WTC11 (cell line): Measurements from ENCODE around the gene EYS. TPM values are rescaled to one million over a fixed set of nuclear protein-coding genes. Genes with fewer than 3 reads are reported as not detected.

Source experiments
- ATAC-seq: fragments of 200-7000 bp; cut with Tn5 transposase; 2 replicates; pipeline ENCODE4 v1.10.0; 2021; ENCODE audit warnings: mild to moderate bottlenecking, moderate library complexity
- CTCF ChIA-PET: fragments of 300-600 bp; sonication (Branson Sonifier 250); formaldehyde crosslinking; loops from one replicate; lab custom pipeline; 2021; ENCODE audit warnings: antibody characterized with exemption; lab: Charles Lee
- POLR2A ChIA-PET: fragments of 350-600 bp; sonication (Branson Sonifier 250); formaldehyde crosslinking; loops from one replicate; lab custom pipeline; 2021; ENCODE audit warnings: antibody characterized with exemption; lab: Charles Lee
- DNase-seq: peaks from one replicate; pipeline ENCODE4 v3.0.0; 2021; ENCODE audit warnings: low spot score
- H3K27ac Mint-ChIP-seq: 2 replicates; pipeline ENCODE4 v1.8.0; 2021; ENCODE audit warnings: mixed read lengths
- H3K27me3 Mint-ChIP-seq: 2 replicates; pipeline ENCODE4 v1.8.0; 2021; ENCODE audit warnings: low read depth, mild to moderate bottlenecking, moderate library complexity, mixed read lengths
- H3K36me3 Mint-ChIP-seq: 2 replicates; pipeline ENCODE4 v1.8.0; 2021; ENCODE audit warnings: mixed read lengths
- H3K4me1 Mint-ChIP-seq: 2 replicates; pipeline ENCODE4 v1.8.0; 2022; ENCODE audit warnings: mixed read lengths
- H3K4me3 Mint-ChIP-seq: 2 replicates; pipeline ENCODE4 v1.8.0; 2021; ENCODE audit warnings: mild to moderate bottlenecking, moderate library complexity, mixed read lengths
- H3K9me3 Mint-ChIP-seq: 2 replicates; pipeline ENCODE4 v1.8.0; 2021; ENCODE audit warnings: mixed read lengths
- ARID4B ChIP-seq: sonication (generic); formaldehyde crosslinking; IDR thresholded peaks from 2 replicates; pipeline ENCODE4 v1.8.0; 2023; ENCODE audit warnings: missing genetic modification reagents, mild to moderate bottlenecking, borderline replicate concordance
- E2F5 ChIP-seq: sonication (generic); formaldehyde crosslinking; IDR thresholded peaks from 2 replicates; pipeline ENCODE4 v1.8.1; 2022; ENCODE audit warnings: mild to moderate bottlenecking, moderate library complexity, missing genetic modification reagents
- ELF4 ChIP-seq: sonication (generic); formaldehyde crosslinking; IDR thresholded peaks from 2 replicates; pipeline ENCODE4 v1.8.1; 2022; ENCODE audit warnings: low read depth, mild to moderate bottlenecking, moderate library complexity, missing genetic modification reagents
- GRHL2 ChIP-seq: fragments of 250-450 bp; sonication (Bioruptor Pico); IDR thresholded peaks from 2 replicates; pipeline ENCODE4 v1.8.0; 2022; ENCODE audit warnings: mild to moderate bottlenecking, moderate library complexity; ENCODE audit not compliant: insufficient replicate concordance, severe bottlenecking
- IRF1 ChIP-seq: sonication (generic); formaldehyde crosslinking; IDR thresholded peaks from 2 replicates; pipeline ENCODE4 v1.8.0; 2023; ENCODE audit warnings: missing genetic modification reagents
- NFATC4 ChIP-seq: fragments of 250-450 bp; sonication (Bioruptor Pico); IDR thresholded peaks from 2 replicates; pipeline ENCODE4 v1.9.0; 2021; ENCODE audit warnings: mild to moderate bottlenecking
- SMAD3 ChIP-seq: sonication (generic); formaldehyde crosslinking; IDR thresholded peaks from 2 replicates; pipeline ENCODE4 v1.8.0; 2022; ENCODE audit warnings: missing genetic modification reagents, mild to moderate bottlenecking, borderline replicate concordance
- TEAD4 ChIP-seq: sonication (generic); formaldehyde crosslinking; IDR thresholded peaks from 2 replicates; pipeline ENCODE4 v1.8.0; 2022; ENCODE audit warnings: mild to moderate bottlenecking, missing genetic modification reagents
- ZNF396 ChIP-seq: fragments of 250-450 bp; sonication (Bioruptor Pico); IDR thresholded peaks from 2 replicates; pipeline ENCODE4 v1.8.0; 2021; ENCODE audit warnings: mild to moderate bottlenecking, moderate library complexity, borderline replicate concordance
- total RNA-seq: library from RNA; stranded (reverse); gene quantifications from 3 replicates; pipeline ENCODE4 v1.2.3, GENCODE V29; 2021
- TF ChIP-seq, protein P1 (sequence below): fragments of 250-450 bp; sonication (Bioruptor Pico); IDR thresholded peaks from 2 replicates; pipeline ENCODE4 v1.9.0; 2021; ENCODE audit warnings: mild to moderate bottlenecking, borderline replicate concordance
- TF ChIP-seq, protein P2 (sequence below): fragments of 250-450 bp; sonication (Bioruptor Pico); conservative IDR thresholded peaks from 2 replicates; pipeline ENCODE4 v1.9.0; 2021; ENCODE audit warnings: mild to moderate bottlenecking
- TF ChIP-seq, protein P3 (sequence below): fragments of 200-600 bp; IDR thresholded peaks from 2 replicates; pipeline ENCODE4 v1.8.0; 2022; ENCODE audit warnings: antibody characterized with exemption

Gene EYS
- total RNA-seq, 1 experiment from 2014 or later: not detected

DNA sequence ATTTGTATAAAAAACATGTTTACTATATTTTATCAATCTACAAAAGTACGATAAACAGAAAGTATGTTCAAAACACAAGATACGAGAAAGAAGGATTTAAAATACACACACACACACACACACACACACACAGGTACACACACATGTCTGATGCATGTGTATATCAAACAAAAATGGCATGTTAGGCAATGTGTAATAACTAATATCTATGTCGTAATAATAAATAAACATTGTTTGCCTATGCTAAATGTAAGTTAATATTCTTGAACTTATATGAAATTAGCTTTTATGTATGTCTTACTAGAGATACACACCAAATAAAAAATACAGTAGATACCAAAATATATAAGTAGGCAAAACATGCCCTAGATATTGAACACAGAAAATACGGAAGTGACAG is 894.9 kb downstream of the EYS start:
- CTCF ChIA-PET: no interaction called here
- Mint-ChIP-seq H3K9me3 (peaks cover 14% of the 10 kb centered on the region), H3K27ac (no peak overlapping the region), H3K4me1 (no peaks in the 10 kb centered on the region), H3K36me3 (peaks cover 8% of the 10 kb centered on the region), H3K27me3 (no peaks in the 10 kb centered on the region), H3K4me3 (no peak overlapping the region)
- no peak for DNase-seq
- POLR2A ChIA-PET: no interaction called here
- TF ChIP-seq ZNF396 (CRISPR knock-in tag) (no peak), ARID4B (CRISPR knock-in tag) (no peak)
- TF ChIP-seq, protein P1, sequence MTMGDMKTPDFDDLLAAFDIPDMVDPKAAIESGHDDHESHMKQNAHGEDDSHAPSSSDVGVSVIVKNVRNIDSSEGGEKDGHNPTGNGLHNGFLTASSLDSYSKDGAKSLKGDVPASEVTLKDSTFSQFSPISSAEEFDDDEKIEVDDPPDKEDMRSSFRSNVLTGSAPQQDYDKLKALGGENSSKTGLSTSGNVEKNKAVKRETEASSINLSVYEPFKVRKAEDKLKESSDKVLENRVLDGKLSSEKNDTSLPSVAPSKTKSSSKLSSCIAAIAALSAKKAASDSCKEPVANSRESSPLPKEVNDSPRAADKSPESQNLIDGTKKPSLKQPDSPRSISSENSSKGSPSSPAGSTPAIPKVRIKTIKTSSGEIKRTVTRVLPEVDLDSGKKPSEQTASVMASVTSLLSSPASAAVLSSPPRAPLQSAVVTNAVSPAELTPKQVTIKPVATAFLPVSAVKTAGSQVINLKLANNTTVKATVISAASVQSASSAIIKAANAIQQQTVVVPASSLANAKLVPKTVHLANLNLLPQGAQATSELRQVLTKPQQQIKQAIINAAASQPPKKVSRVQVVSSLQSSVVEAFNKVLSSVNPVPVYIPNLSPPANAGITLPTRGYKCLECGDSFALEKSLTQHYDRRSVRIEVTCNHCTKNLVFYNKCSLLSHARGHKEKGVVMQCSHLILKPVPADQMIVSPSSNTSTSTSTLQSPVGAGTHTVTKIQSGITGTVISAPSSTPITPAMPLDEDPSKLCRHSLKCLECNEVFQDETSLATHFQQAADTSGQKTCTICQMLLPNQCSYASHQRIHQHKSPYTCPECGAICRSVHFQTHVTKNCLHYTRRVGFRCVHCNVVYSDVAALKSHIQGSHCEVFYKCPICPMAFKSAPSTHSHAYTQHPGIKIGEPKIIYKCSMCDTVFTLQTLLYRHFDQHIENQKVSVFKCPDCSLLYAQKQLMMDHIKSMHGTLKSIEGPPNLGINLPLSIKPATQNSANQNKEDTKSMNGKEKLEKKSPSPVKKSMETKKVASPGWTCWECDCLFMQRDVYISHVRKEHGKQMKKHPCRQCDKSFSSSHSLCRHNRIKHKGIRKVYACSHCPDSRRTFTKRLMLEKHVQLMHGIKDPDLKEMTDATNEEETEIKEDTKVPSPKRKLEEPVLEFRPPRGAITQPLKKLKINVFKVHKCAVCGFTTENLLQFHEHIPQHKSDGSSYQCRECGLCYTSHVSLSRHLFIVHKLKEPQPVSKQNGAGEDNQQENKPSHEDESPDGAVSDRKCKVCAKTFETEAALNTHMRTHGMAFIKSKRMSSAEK (CRISPR knock-in tag): no peak
- ATAC-seq: no peak

GRCh38 chr6:64811119-64811518 is 895.9 kb downstream of the EYS start:
- Mint-ChIP-seq H3K27ac (no peak overlapping the region), H3K4me1 (no peaks in the 10 kb centered on the region), H3K4me3 (no peak overlapping the region), H3K9me3 (peaks cover 11% of the 10 kb centered on the region), H3K27me3 (no peaks in the 10 kb centered on the region), H3K36me3 (peaks cover 5% of the 10 kb centered on the region)
- ATAC-seq (no peak), DNase-seq (no peak)
- CTCF ChIA-PET: no interaction called here
- POLR2A ChIA-PET: no interaction called here
- TF ChIP-seq, protein P2, sequence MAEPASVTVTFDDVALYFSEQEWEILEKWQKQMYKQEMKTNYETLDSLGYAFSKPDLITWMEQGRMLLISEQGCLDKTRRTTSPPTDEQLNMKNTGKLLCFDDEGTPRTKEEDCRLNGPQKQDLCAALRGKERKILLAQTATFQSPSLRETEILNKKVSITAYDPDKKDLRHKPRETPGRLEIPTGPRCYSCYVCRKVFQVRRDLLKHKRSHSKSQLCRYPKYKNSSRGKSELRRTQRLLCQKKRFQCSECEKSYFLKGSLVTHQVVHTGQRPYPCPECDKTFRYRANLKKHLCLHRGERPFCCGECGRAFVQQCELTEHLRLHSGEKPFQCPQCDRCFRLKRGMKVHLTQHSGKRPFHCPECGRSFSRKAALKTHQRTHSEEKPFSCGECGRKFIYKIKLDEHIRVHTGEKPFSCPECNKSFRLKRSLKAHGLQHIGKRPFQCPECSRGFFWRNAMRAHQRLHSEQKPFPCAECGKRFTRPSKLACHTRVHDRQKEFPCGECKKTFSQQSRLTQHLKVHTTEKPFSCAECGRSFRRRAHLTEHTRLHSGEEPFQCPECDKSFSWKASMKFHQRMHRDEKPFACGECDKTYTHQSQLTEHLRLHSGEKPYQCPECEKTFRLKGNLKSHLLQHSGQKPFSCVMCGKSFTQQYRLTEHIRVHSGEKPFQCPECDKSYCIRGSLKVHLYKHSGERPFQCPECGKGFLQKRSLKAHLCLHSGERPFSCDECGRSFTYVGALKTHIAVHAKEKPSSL (CRISPR knock-in tag): no peak
- TF ChIP-seq GRHL2 (CRISPR knock-in tag) (no peak), ELF4 (CRISPR knock-in tag) (no peak), NFATC4 (no peak), ARID4B (CRISPR knock-in tag) (no peak), E2F5 (CRISPR knock-in tag) (no peak), TEAD4 (CRISPR knock-in tag) (no peak), IRF1 (no peak), SMAD3 (CRISPR knock-in tag) (no peak)
- TF ChIP-seq, protein P3, sequence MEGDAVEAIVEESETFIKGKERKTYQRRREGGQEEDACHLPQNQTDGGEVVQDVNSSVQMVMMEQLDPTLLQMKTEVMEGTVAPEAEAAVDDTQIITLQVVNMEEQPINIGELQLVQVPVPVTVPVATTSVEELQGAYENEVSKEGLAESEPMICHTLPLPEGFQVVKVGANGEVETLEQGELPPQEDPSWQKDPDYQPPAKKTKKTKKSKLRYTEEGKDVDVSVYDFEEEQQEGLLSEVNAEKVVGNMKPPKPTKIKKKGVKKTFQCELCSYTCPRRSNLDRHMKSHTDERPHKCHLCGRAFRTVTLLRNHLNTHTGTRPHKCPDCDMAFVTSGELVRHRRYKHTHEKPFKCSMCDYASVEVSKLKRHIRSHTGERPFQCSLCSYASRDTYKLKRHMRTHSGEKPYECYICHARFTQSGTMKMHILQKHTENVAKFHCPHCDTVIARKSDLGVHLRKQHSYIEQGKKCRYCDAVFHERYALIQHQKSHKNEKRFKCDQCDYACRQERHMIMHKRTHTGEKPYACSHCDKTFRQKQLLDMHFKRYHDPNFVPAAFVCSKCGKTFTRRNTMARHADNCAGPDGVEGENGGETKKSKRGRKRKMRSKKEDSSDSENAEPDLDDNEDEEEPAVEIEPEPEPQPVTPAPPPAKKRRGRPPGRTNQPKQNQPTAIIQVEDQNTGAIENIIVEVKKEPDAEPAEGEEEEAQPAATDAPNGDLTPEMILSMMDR: no peak
